Spleen (tissue), 7 donors: ENCODE data around the gene SMARCD3.

Source experiments
- POLR2A ChIP-seq, 3 donors: fragments of 450-650 bp; IDR thresholded peaks; one replicate each; pipeline ENCODE4 v1.5.1; 2017; ENCODE audit warnings: antibody characterized with exemption in 3 of 3, mild to moderate bottlenecking in 1 of 3
- TF ChIP-seq, protein P1 (sequence below), 11 experiments: fragments of 200-600 bp in 7 of 11; fragments of 450-650 bp in 4 of 11; sonication (generic) in 4 of 11; IDR thresholded peaks in 8 of 11; conservative IDR thresholded peaks in 3 of 11; 1 replicate in 7 of 11; 2 replicates in 4 of 11; pipeline versions ENCODE4 v1.4.0 to v1.8.0; 2016 to 2021; ENCODE audit warnings: antibody characterized with exemption in 11 of 11, inconsistent platforms in 4 of 11, mild to moderate bottlenecking in 1 of 11
- donor health status: DM: no; HTN: no; CAD: no; lungs with moderate emphysema.
- donor health status: DM: no; HTN: no; CAD: no.
- donor health status: DM: no; HTN: no; CAD: no.

DNA sequence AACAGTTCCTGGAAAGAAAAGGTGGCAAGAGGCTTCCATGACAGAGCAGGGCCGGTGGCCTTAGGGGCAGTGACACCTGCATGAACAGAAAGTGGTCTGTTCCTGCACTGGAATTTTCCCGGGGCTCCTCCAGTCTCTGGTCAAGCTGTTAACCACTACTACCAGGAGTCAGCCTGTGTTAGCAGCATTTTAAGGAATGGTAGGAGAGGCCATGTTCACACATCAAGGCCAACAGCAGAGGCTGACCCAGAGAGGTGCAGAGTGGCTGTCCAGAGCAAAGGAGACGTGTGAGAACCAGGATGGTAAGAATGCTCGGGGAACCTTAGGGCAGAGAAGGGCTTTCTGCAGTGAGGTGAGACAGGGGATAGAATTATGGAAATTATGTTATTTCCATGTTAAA, 46.7 kb downstream of the SMARCD3 start:
- TF ChIP-seq, protein P1, sequence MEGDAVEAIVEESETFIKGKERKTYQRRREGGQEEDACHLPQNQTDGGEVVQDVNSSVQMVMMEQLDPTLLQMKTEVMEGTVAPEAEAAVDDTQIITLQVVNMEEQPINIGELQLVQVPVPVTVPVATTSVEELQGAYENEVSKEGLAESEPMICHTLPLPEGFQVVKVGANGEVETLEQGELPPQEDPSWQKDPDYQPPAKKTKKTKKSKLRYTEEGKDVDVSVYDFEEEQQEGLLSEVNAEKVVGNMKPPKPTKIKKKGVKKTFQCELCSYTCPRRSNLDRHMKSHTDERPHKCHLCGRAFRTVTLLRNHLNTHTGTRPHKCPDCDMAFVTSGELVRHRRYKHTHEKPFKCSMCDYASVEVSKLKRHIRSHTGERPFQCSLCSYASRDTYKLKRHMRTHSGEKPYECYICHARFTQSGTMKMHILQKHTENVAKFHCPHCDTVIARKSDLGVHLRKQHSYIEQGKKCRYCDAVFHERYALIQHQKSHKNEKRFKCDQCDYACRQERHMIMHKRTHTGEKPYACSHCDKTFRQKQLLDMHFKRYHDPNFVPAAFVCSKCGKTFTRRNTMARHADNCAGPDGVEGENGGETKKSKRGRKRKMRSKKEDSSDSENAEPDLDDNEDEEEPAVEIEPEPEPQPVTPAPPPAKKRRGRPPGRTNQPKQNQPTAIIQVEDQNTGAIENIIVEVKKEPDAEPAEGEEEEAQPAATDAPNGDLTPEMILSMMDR (IDR thresholded peaks at IDR 0.05 in 8 of 11, conservative IDR thresholded peaks at IDR 0.05 in 3 of 11), result no peak
- no peak for TF ChIP-seq POLR2A (IDR thresholded peaks at IDR 0.05)
